CMK (cell line): ENCODE data around the gene ERVK3-1.

Source experiments
- DNase-seq: peaks from one replicate; pipeline ENCODE4 v3.0.0-alpha.2; 2010; ENCODE audit warnings: low read depth

The ERVK3-1 gene

GRCh38 chr19:58364146-58364545 lies 59.0 kb downstream of the ERVK3-1 start:
- no peak for DNase-seq
